Erythroblast (primary cell): ENCODE measurements around the gene SCAI.

Source experiments
- GATA1 ChIP-seq: IDR thresholded peaks from 2 replicates; pipeline ENCODE4 v1.6.1; 2011; ENCODE audit warnings: low read depth, mild to moderate bottlenecking, control low read depth, low read length, moderate library complexity
- POLR2A ChIP-seq: IDR thresholded peaks from 2 replicates; pipeline ENCODE4 v1.6.1; 2011; ENCODE audit warnings: mild to moderate bottlenecking, low read length

- TF ChIP-seq POLR2A = no peak
- TF ChIP-seq GATA1 = no peak
These were observed 134.7 kb downstream of the SCAI start for GRCh38 chr9:125008599-125008998.
